Measurements from ENCODE around the gene TEN1. TPM values are rescaled to one million over a fixed set of nuclear protein-coding genes. Genes with fewer than 3 reads are reported as not detected.

TEN1 gene
- total and polyA plus RNA-seq, 2 of the 13 experiments (the other 11 are each of a cell fraction or from before 2014, with no cell fraction given), result 18.0 to 21.3 TPM

- TF ChIP-seq ZBTB14 (CRISPR knock-in tag; IDR thresholded peaks at IDR 0.05) (no peak), ATM (IDR thresholded peaks at IDR 0.05; ENCODE audit: borderline replicate concordance) (no peak), ZNF557 (CRISPR knock-in tag; IDR thresholded peaks at IDR 0.05) (no peak), MYPOP (CRISPR knock-in tag; IDR thresholded peaks at IDR 0.05) (no peak), MBD4 (IDR thresholded peaks at IDR 0.05; ENCODE audit: borderline replicate concordance, low read length) (no peak), TOPORS (CRISPR knock-in tag; IDR thresholded peaks at IDR 0.05) (no peak), GABPA (IDR thresholded peaks at IDR 0.05; ENCODE audit: low read depth, low read length) (no peak), GABPA (CRISPR knock-in tag; IDR thresholded peaks at IDR 0.05; ENCODE audit: low read depth) (no peak), ZBTB44 (CRISPR knock-in tag; IDR thresholded peaks at IDR 0.05) (no peak), PRMT3 (CRISPR knock-in tag; IDR thresholded peaks at IDR 0.05; ENCODE audit: borderline replicate concordance, low read depth) (no peak), GZF1 (CRISPR knock-in tag; IDR thresholded peaks at IDR 0.05) (no peak), ZNF292 (CRISPR knock-in tag; IDR thresholded peaks at IDR 0.05; ENCODE audit: borderline replicate concordance, low read depth) (no peak), ZNF414 (CRISPR knock-in tag; IDR thresholded peaks at IDR 0.05) (no peak), NAIF1 (CRISPR knock-in tag; IDR thresholded peaks at IDR 0.05; ENCODE audit: borderline replicate concordance) (no peak), RBM22 (optimal IDR thresholded peaks at IDR 0.05; ENCODE audit: low read length) (no peak)
- TF ChIP-seq, protein P1, sequence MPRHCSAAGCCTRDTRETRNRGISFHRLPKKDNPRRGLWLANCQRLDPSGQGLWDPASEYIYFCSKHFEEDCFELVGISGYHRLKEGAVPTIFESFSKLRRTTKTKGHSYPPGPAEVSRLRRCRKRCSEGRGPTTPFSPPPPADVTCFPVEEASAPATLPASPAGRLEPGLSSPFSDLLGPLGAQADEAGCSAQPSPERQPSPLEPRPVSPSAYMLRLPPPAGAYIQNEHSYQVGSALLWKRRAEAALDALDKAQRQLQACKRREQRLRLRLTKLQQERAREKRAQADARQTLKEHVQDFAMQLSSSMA (CRISPR knock-in tag; IDR thresholded peaks at IDR 0.05), result no peak
- TF ChIP-seq, protein P2, sequence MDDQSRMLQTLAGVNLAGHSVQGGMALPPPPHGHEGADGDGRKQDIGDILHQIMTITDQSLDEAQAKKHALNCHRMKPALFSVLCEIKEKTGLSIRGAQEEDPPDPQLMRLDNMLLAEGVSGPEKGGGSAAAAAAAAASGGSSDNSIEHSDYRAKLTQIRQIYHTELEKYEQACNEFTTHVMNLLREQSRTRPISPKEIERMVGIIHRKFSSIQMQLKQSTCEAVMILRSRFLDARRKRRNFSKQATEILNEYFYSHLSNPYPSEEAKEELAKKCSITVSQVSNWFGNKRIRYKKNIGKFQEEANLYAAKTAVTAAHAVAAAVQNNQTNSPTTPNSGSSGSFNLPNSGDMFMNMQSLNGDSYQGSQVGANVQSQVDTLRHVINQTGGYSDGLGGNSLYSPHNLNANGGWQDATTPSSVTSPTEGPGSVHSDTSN (CRISPR knock-in tag; IDR thresholded peaks at IDR 0.05; ENCODE audit: borderline replicate concordance), result no peak
- TF ChIP-seq, protein P3, sequence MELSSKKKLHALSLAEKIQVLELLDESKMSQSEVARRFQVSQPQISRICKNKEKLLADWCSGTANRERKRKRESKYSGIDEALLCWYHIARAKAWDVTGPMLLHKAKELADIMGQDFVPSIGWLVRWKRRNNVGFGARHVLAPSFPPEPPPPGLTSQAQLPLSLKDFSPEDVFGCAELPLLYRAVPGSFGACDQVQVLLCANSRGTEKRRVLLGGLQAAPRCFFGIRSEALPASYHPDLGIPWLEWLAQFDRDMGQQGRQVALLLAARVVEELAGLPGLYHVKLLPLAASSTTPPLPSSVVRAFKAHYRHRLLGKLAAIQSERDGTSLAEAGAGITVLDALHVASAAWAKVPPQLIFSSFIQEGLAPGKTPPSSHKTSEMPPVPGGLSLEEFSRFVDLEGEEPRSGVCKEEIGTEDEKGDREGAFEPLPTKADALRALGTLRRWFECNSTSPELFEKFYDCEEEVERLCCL (CRISPR knock-in tag; IDR thresholded peaks at IDR 0.05; ENCODE audit: borderline replicate concordance), result no peak
- TF ChIP-seq, protein P4, sequence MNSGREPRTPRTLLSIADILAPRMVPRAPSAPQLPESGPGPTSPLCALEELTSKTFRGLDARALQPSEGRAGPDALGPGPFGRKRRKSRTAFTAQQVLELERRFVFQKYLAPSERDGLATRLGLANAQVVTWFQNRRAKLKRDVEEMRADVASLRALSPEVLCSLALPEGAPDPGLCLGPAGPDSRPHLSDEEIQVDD (CRISPR knock-in tag; IDR thresholded peaks at IDR 0.05; ENCODE audit: borderline replicate concordance), result no peak
Measured at GRCh38 chr17:76014100-76014924, 35.3 kb downstream of the TEN1 start (continued).

Measured in HepG2 (cell line).